Loucy (cell line): ENCODE measurements around the gene MAN1B1.

Experiments
- H2AFZ ChIP-seq: fragments of 200-600 bp; sonication (generic); 2 replicates; pipeline ENCODE4 v1.6.0; 2016; ENCODE audit warnings: antibody characterized with exemption, mild to moderate bottlenecking, low read length, moderate library complexity
- H3F3A ChIP-seq: fragments of 200-600 bp; 2 replicates; pipeline ENCODE4 v1.6.0; 2016; ENCODE audit warnings: antibody characterized with exemption, low read depth, mild to moderate bottlenecking
- H3K27me3 ChIP-seq: fragments of 200-600 bp; sonication (generic); 2 replicates; pipeline ENCODE4 v1.6.1; 2014; ENCODE audit warnings: low read length, mild to moderate bottlenecking; ENCODE audit not compliant: insufficient read depth, poor library complexity, severe bottlenecking
- H3K36me3 ChIP-seq: fragments of 200-600 bp; sonication (generic); 2 replicates; pipeline ENCODE4 v1.6.1; 2016; ENCODE audit warnings: low read length; ENCODE audit not compliant: insufficient read depth
- H3K4me1 ChIP-seq: fragments of 200-600 bp; sonication (generic); 2 replicates; pipeline ENCODE4 v1.5.1; 2014; ENCODE audit warnings: low read length, mild to moderate bottlenecking; ENCODE audit not compliant: insufficient read depth, poor library complexity, severe bottlenecking
- H3K4me2 ChIP-seq: fragments of 200-600 bp; sonication (generic); 2 replicates; pipeline ENCODE4 v1.6.0; 2014; ENCODE audit warnings: antibody characterized with exemption, low read length, low read depth, mild to moderate bottlenecking; ENCODE audit not compliant: poor library complexity, severe bottlenecking
- H3K4me3 ChIP-seq: fragments of 200-600 bp; sonication (generic); 2 replicates; pipeline ENCODE4 v1.5.1; 2014; ENCODE audit warnings: low read length, mild to moderate bottlenecking, mixed read lengths; ENCODE audit not compliant: poor library complexity, severe bottlenecking
- H3K79me2 ChIP-seq: fragments of 200-600 bp; sonication (generic); 2 replicates; pipeline ENCODE4 v1.6.1; 2014; ENCODE audit warnings: low read length; ENCODE audit not compliant: insufficient read depth
- H3K9ac ChIP-seq: fragments of 200-600 bp; sonication (generic); 2 replicates; pipeline ENCODE4 v1.6.0; 2014; ENCODE audit warnings: mild to moderate bottlenecking, low read depth, low read length, moderate library complexity; ENCODE audit not compliant: poor library complexity, severe bottlenecking
- H3K9me2 ChIP-seq: fragments of 200-600 bp; sonication (generic); replicated peaks from 2 replicates; pipeline ENCODE4 v1.6.1; 2016; ENCODE audit warnings: low read depth, low read length, mixed read lengths
- H3K9me3 ChIP-seq: fragments of 200-600 bp; sonication (generic); 2 replicates; pipeline ENCODE4 v1.6.1; 2014; ENCODE audit warnings: mild to moderate bottlenecking, antibody characterized with exemption, low read length, low read depth; ENCODE audit not compliant: insufficient read depth
- H4K20me1 ChIP-seq: fragments of 200-600 bp; sonication (generic); 2 replicates; pipeline ENCODE4 v1.6.0; 2014; ENCODE audit warnings: antibody characterized with exemption, low read length, mild to moderate bottlenecking; ENCODE audit not compliant: insufficient read depth, poor library complexity, severe bottlenecking
- EZH2phosphoT487 ChIP-seq: fragments of 200-600 bp; IDR thresholded peaks from 2 replicates; pipeline ENCODE4 v1.6.1; 2018; ENCODE audit warnings: antibody characterized with exemption, mild to moderate bottlenecking, moderate library complexity, borderline replicate concordance
- TF ChIP-seq, protein P1 (sequence below): fragments of 200-600 bp; sonication (generic); conservative IDR thresholded peaks from 2 replicates; pipeline ENCODE4 v1.5.1; 2014; ENCODE audit warnings: mild to moderate bottlenecking, antibody characterized with exemption, low read length

The MAN1B1 gene

DNA sequence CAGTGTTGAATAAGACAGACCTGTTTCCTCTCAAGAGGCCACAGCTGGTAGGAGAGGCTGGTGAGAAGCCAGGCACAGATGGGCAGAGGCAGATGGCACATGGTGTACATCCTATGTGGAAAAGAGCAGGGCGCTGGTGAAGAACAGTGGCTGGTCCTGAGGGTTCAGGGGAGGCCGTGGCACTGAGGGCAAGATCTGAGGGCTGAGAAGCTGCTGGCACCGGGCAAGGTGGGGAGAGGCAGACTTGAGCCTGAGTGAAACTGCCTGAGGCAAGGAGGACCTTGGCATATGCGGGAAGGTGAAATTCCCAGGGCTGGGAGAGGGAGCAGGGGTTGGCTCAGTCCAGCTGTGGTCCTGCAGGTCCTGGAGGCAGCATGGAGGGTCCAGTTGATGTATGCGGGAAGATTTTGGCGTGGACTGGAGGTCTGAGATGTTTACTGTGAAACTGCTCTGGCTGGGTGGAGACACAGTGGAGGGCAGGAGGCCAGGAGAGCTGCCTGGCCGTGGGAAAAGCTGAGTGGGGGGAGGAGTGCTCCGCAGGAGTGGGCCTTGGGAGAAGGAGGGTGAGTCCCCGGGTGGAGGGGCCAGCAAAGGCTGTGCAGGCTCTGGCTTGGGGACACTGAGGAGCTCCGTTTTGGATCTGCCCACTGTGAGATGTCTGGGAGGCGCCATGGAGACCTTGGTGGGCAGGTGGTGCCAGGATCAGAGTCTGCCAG is 2.6 kb downstream of the MAN1B1 start:
- H3F3A ChIP-seq: no peaks in the 10 kb centered on the region
- H3K4me2 ChIP-seq: peak overlapping the region; percentile 85
- no peak overlapping the region for H2AFZ ChIP-seq
- H3K9me3 ChIP-seq: no peaks in the 10 kb centered on the region
- H3K27me3 ChIP-seq: no peaks in the 10 kb centered on the region
- H3K36me3 ChIP-seq: no peaks in the 10 kb centered on the region
- H3K9me2 ChIP-seq: no peaks in the 10 kb centered on the region
- peaks cover 20% of the 10 kb centered on the region for H3K4me1 ChIP-seq
- no peaks in the 10 kb centered on the region for H4K20me1 ChIP-seq
- TF ChIP-seq EZH2phosphoT487: no peak
- TF ChIP-seq, protein P1, sequence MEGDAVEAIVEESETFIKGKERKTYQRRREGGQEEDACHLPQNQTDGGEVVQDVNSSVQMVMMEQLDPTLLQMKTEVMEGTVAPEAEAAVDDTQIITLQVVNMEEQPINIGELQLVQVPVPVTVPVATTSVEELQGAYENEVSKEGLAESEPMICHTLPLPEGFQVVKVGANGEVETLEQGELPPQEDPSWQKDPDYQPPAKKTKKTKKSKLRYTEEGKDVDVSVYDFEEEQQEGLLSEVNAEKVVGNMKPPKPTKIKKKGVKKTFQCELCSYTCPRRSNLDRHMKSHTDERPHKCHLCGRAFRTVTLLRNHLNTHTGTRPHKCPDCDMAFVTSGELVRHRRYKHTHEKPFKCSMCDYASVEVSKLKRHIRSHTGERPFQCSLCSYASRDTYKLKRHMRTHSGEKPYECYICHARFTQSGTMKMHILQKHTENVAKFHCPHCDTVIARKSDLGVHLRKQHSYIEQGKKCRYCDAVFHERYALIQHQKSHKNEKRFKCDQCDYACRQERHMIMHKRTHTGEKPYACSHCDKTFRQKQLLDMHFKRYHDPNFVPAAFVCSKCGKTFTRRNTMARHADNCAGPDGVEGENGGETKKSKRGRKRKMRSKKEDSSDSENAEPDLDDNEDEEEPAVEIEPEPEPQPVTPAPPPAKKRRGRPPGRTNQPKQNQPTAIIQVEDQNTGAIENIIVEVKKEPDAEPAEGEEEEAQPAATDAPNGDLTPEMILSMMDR: no peak
- peaks cover 39% of the 10 kb centered on the region for H3K79me2 ChIP-seq
- H3K4me3 ChIP-seq: peak overlapping the region; percentile 88
- peak overlapping the region; percentile 48 for H3K9ac ChIP-seq

DNA sequence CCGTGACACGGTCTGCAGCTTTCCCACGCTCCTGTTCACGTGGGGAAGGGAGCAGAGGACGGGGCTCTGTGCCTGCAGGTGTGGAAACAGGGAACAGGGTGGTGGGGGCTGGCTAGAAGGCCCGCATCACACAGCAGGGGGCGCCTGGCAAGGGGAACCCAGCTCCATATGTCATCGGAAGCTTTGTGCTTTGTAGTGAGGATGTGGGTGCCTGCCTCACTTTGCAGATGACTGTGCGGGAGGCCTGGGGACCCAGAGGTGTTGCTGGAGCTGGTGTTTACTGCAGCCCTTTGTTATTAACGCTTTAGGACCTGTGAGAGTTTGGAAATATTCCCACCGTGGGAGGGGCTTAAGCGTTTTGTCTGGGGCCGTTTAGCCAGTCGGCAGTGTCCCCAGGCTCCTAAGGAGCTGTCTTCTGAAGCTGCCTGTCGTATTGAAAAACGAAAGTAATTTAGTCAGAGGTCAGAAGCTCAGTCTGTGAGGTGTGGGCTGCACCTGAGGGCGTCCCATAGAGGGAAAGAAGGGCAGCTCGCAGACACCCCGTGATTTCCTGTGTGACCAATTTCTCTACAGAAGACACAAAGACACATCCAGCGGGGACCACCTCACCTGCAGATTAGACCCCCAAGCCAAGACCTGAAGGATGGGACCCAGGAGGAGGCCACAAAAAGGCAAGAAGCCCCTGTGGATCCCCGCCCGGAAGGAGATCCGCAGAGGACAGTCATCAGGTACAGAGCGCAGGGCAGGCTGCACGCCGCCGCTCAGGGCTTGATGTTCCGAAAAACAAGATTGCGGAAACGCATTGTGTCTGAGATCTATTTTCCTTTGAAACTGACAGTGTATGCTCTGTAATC is 9.1 kb downstream of the MAN1B1 start:
- Histone ChIP-seq H3F3A (no peaks in the 10 kb centered on the region), H3K36me3 (peaks cover 26% of the 10 kb centered on the region; the same call in 1 of the 2 replicates), H3K79me2 (peaks cover 3% of the 10 kb centered on the region; the same call in 1 of the 2 replicates), H3K27me3 (no peaks in the 10 kb centered on the region), H3K4me3 (peak overlapping the region; percentile 70), H3K9ac (peak overlapping the region; percentile 61), H3K9me2 (no peaks in the 10 kb centered on the region), H3K4me2 (peak overlapping the region; percentile 77), H4K20me1 (no peaks in the 10 kb centered on the region), H3K4me1 (peaks cover 9% of the 10 kb centered on the region), H3K9me3 (no peaks in the 10 kb centered on the region), H2AFZ (peak overlapping the region; percentile 16; the same call in 1 of the 2 replicates)
- TF ChIP-seq, protein P1: peak; percentile 69
- no peak for TF ChIP-seq EZH2phosphoT487

DNA sequence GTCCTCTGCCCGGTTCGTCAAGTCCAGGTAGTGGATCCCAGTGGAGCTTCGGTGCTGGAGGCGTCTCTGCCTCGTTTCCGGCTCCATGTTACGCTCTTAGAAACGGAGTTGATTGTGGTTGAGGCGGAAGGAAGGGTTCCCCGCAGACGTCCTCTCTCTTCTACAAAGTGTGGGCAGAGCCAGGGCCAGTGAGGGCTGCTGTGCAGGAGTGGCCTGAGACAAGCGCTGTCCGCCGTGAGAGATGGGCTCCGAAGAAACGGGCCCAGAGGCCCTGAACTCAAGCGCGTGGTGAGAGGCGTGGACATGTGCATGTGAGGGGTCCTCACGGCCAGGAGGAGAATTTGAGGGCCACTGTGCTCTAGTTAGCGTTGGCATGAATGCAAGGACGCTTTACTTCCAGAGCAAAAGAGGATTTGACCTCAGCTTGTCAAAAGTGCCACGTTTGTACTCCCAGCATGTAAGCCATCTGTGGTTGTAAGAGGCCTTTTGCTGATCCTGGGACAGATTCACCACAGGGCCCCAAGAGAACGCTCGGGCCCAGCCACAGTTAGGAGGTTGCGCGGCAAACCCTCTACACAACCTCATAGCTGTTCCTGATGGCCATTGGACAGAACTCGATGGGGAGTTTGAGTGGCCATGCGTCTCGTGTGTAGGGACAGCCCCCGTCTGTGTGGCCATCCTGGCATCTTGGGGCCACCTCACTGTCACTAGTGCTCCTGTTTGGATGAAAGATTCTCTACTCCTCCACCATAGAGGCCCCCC is 10.2 kb downstream of the MAN1B1 start:
- Histone ChIP-seq H3K9ac (no peak overlapping the region), H3K79me2 (no peaks in the 10 kb centered on the region; the same call in 1 of the 2 replicates), H3K4me1 (peaks cover 9% of the 10 kb centered on the region), H3K36me3 (peaks cover 36% of the 10 kb centered on the region; the same call in 1 of the 2 replicates), H2AFZ (no peak overlapping the region), H3K4me3 (no peak overlapping the region), H3K27me3 (no peaks in the 10 kb centered on the region), H3K4me2 (no peak overlapping the region), H3K9me2 (no peaks in the 10 kb centered on the region), H3K9me3 (no peaks in the 10 kb centered on the region), H4K20me1 (no peaks in the 10 kb centered on the region), H3F3A (no peaks in the 10 kb centered on the region)
- TF ChIP-seq, protein P1: no peak
- TF ChIP-seq EZH2phosphoT487: no peak
